Measurements from ENCODE around the gene PRKAR2A. TPM values are rescaled to one million over a fixed set of nuclear protein-coding genes. Genes with fewer than 3 reads are reported as not detected.
A peak's percentile ranks its signal among the peaks of the same experiment; 100 is the strongest.

PRKAR2A gene
- total and polyA plus RNA-seq, 2 donors (not counting 3 experiments of a cell fraction or from before 2014, with no cell fraction given): 8.6 to 69.9 TPM

DNA sequence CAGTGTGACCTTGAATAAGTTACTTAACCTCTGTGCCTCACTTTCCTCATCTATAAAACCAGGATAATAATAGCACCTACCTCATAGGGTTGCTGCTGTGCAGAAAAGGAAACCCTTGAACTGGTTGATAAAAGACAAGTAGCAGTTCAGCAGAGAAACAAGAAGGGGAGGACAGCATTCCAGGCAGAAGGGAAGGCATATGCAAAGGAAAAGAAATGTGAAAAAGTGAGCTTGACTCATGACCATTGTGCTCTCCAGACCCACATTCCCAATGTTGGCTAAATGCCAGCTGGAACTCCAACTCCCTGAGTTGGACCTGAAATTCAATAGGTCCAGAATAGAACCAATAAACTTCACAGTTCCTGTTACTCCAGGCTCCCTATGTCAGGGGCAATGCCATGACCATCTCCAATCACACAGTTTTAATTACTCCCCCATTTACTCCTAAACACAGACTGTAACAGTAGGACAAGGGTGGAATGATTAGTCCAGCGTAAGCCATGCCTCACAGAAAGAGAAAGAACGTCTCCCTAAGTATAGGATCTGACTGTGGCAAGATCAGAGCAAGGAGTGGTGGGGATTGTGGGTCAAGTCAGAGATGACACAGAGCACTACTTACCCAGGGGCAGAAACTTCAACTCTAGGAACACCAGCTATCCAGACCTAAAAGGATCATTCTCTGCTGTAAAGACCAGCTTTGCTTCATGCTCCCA lies 26.9 kb downstream of the PRKAR2A start:
- DNase-seq (ENCODE audit: low read depth, low spot score) (peak; percentile 84), FAIRE-seq (peak; percentile 84)
- H3K9me1 ChIP-seq (replicated peaks; ENCODE audit: control insufficient read depth, extremely low read depth, insufficient read depth, low read length): no peaks in the 10 kb centered on the region
- H3K9ac ChIP-seq (replicated peaks; ENCODE audit: extremely low read depth, insufficient read depth, low read length): no peak overlapping the region
- ChIA-PET POLR2A (no interaction called here), CTCF (interaction anchor here (0.6 to 1.2 kb wide), 4 partner anchors 9 to 81 kb away, joined by 3 to 4 read pairs (median 3); no protein-coding TSS in a partner anchor)
- dilution Hi-C loops (cut with MboI; ENCODE audit: extremely low pct_ligation_motif_present, low sequenced_read_pairs) (no loop called here), intact Hi-C loops (cut with micrococcal nuclease) (no loop called here)
- no TSS peak for BruUV-seq (replicated peaks)
- no peak overlapping the region for H3K4me2 ChIP-seq (ENCODE audit: insufficient read depth, low read length)
- H2AFZ ChIP-seq (ENCODE audit: low read depth, low read length): no peak overlapping the region
- no peaks in the 10 kb centered on the region for H3K27me3 ChIP-seq (ENCODE audit: control insufficient read depth in 2 of 2, insufficient read depth in 2 of 2, low read length in 2 of 2)
- TF ChIP-seq POLR2A (IDR thresholded peaks at IDR 0.05; ENCODE audit: low read depth, low read length) (no peak), JUN (IDR thresholded peaks at IDR 0.05; ENCODE audit: borderline replicate concordance, insufficient read depth, insufficient read length, low read depth) (no peak), MYC (IDR thresholded peaks at IDR 0.05; ENCODE audit: low read depth, low read length) (no peak), FOS (IDR thresholded peaks at IDR 0.05; ENCODE audit: borderline replicate concordance, insufficient read depth, low read length) (no peak), POLR2AphosphoS5 (IDR thresholded peaks at IDR 0.05; ENCODE audit: insufficient read depth, low read depth, low read length) (no peak)
- TF ChIP-seq, protein P1, sequence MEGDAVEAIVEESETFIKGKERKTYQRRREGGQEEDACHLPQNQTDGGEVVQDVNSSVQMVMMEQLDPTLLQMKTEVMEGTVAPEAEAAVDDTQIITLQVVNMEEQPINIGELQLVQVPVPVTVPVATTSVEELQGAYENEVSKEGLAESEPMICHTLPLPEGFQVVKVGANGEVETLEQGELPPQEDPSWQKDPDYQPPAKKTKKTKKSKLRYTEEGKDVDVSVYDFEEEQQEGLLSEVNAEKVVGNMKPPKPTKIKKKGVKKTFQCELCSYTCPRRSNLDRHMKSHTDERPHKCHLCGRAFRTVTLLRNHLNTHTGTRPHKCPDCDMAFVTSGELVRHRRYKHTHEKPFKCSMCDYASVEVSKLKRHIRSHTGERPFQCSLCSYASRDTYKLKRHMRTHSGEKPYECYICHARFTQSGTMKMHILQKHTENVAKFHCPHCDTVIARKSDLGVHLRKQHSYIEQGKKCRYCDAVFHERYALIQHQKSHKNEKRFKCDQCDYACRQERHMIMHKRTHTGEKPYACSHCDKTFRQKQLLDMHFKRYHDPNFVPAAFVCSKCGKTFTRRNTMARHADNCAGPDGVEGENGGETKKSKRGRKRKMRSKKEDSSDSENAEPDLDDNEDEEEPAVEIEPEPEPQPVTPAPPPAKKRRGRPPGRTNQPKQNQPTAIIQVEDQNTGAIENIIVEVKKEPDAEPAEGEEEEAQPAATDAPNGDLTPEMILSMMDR (IDR thresholded peaks at IDR 0.05; ENCODE audit: extremely low read depth in 1 of 2, insufficient read depth in 1 of 2, low read depth in 1 of 2, low read length in 2 of 2): no peak
- peaks cover 10% of the 10 kb centered on the region for H3K4me1 ChIP-seq (ENCODE audit: control insufficient read depth, extremely low read depth, insufficient read depth, low read length)
- H3K36me3 ChIP-seq (ENCODE audit: control insufficient read depth in 2 of 2, extremely low read depth in 1 of 2, insufficient read depth in 2 of 2, low read length in 2 of 2): no peaks in the 10 kb centered on the region
- H4K20me1 ChIP-seq (replicated peaks; ENCODE audit: control insufficient read depth, extremely low read depth, insufficient read depth, low read length): no peaks in the 10 kb centered on the region
- H3K27ac ChIP-seq (ENCODE audit: insufficient read depth, low read depth, low read length): no peak overlapping the region
- no peaks in the 10 kb centered on the region for H3K9me3 ChIP-seq (replicated peaks; ENCODE audit: control insufficient read depth, insufficient read depth, low read length)
- peaks cover 7% of the 10 kb centered on the region for H3K79me2 ChIP-seq (ENCODE audit: control insufficient read depth, insufficient read depth, low read length)
- H3K4me3 ChIP-seq (replicated peaks in 1 of 3; ENCODE audit: insufficient read depth in 1 of 3, low read depth in 1 of 3, low read length in 3 of 3): no peak overlapping the region

Measured in endothelial cell of umbilical vein (primary cell).